ENCODE data around the gene TTC28.

GRCh38 chr22:28187612-28188011, 492.0 kb downstream of the TTC28 start:
- TF ChIP-seq CTCF (IDR thresholded peaks at IDR 0.05) (no peak), EZH2 (IDR thresholded peaks at IDR 0.05) (no peak), EZH2phosphoT487 (IDR thresholded peaks at IDR 0.05) (no peak)
